ENCODE results near the gene DCHS1.

GRCh38 chr11:6686006-6686405, 30.4 kb upstream of the DCHS1 start:
- TF ChIP-seq CTCF (IDR thresholded peaks at IDR 0.05) (no peak), POLR2A (IDR thresholded peaks at IDR 0.05) (no peak)

Data from tibial nerve (tissue), 3 donors.